Measurements from ENCODE around the gene STOX2.

Gene STOX2

DNA sequence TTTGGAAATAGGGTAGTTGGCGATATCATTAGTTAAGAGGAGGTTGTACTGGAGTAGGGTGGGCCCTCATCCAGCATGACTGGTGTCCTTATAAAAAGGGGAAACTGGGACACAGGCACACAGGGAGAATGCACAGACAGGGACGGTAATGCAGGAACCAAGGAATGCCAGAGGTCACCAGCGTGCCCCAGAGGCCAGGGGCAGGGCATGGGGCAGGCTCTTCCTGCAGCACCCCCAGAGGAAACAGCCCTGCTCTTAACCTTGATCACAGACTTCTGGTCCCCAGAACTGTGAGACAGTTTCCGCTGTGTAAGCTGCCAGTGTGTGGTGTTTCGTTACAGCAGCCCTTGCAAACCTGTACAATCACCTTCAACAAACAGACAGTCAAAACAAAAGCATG lies 15.9 kb upstream of the STOX2 start:
- no peak for DNase-seq

DNA sequence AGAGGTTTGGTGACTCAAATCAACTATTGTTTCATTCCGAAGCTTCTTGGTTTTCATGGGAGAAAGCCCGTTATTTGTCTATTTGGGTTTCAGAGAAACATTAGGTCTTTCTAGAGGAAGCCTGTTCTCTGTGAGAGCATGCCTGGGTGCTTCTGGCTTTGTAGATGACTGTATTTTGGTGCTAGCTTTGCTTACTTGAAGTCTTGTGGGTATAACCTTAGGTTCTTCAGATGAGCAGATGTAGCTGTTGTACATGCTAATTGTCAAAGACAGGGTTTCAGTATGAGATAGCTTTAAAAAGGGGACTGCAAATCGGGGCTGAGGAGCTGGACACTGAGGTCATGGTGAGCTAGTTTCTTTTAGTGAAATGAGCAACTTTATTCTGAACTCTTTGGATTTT lies 7.9 kb upstream of the STOX2 start:
- no peak for DNase-seq

DNA sequence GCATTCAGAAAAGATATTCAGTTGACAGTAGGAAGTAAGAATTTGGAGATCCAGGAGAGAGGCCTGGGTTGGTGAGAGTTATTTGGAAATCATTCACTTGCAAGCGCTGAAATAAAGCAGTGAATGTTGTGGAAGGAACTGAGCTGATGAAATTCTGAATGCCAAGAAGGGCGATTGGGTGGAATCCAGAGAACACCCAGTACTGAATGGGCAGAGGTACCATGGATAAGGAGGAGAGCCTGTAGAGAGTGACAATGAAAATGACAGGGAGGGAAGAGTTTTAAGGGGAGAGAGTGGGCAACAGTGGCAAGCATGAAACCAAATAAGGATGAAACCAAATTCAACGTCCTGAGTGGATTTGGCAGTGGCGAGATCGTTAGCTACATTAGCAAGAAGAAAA lies 6.7 kb upstream of the STOX2 start:
- no peak for DNase-seq

DNA sequence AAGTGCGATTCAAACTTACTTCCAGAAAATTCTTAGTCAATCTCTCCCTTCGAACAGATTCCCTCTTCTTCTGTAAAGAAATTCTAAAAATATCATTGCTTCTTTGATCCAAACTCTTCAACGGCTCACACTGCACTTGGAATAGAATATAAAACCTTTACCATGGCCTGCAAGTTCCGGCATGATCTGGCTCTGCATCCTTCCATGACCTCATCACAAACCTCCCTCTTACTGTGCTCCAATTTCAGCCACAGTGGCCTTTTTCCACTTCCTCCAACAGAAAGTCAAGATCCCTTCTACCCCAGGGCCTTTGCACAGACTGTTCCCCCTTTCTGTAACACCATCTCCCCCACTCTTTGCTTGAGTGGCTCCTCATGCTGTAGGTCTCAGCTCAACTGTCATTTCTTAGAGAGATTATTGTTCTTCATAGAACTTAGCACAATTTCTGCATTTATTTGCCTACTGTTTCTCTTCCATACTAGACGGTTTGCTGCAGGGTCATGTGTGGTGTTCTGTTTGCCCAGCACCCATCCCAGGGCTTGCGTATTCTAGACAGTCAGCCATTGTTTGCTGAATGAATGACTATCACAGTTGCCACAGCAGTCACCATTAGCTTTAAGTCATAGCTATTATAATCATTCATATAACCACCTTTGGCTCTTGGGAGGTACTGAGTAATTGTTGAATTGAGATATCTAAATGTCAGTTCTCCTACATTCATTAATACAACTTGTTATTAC lies 1.9 kb upstream of the STOX2 start:
- no peak for DNase-seq

DNA sequence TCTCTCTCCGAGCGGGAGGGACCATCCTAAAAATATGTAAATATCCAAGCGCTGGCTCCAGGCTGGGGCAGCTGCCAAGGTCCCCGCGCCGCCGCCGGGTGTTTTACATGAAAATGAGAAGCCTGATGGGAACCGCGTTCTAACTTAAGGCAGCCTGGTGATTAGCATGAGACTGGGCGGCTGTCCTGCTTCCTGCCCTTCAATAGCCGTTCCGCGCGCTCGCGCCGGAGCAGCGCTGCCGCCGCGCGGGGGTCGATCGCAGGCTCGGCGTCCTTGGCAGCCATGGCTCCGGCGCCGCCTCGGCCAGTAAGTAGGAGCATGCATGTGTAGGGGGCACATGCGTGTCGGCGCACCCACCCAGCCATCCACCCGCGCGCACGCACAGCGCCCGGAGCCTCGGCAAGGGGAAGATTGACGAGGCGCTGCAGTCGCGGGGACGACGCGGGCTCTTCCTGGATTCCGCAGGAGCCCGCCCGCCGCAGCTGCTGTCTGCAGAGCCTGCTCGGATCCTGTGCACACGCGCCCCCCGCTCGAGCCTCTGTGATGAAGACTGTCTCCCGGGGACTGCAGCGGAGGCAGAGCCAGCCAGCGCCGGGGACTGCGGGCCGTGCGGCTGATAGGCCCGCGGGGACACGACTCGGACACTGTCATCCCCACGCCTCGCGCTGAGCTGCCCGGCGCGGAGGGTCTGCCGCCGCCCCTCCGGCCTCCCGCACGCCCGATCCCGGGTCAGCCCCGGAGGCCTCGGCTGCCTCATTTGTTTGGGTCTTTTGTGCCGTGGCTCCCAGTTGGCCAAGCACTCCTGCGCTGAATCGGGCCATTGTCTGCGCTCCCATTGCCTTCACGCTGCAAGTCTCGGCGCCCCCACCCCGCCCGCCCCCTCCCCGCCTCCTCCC lies 734 bp downstream of the STOX2 start:
- peak in 1 of 2 experiments; percentile 31 for DNase-seq

DNA sequence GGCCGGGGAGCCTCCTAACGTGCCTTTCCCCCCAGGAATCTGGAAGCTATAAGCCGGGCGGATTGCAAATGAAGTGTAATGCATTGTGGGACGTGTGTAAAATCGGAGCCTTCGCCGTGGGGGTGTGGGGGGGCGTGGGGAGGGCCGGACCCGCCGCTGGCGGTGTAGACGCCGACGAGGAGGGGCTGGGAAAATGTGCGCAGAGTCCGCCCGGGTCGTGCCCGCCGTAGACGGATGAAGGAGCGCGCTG lies 1.3 kb downstream of the STOX2 start:
- DNase-seq, result no peak

DNA sequence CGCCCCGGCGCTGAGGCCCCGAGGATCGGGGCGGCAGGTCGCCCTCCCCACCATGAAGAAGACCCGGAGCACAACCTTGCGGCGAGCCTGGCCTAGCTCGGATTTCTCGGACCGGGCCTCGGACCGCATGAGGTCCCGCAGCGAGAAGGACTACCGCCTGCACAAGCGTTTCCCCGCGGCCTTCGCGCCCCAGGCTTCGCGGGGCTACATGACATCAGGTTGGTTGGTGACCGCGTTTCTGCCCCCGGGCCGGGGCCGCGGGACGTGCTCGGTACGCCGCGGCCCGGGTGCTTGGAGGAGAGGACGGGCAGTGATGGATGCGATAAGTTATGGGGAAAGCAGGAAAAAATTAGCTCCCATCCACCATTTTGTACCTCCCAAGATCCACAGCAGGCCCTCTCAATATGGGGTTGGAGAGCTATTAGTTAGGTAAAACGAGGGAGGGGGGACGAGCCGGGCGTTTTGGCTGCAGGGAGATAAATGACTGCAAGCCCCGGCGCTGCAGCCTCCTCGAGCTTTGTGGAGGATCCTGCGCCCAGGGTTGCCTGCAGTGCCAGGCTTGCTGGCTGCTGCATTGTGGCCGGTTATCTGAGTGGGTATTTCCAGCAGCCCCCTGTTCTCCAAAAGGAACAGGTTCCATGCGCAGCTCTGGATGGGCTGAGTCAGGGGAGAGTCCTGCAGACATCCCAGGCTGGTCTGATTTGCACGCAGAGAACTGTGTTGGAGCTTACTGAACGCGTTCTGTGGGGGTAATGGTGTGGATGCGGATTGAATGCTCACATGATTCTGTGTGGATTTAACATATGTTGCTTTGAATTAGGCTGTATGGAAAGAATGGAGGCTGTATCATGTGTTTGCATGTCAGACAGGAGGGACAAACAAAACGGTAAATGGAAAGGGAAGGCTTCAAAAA lies 1.9 kb downstream of the STOX2 start:
- DNase-seq, result peak; percentile 32 to 57

DNA sequence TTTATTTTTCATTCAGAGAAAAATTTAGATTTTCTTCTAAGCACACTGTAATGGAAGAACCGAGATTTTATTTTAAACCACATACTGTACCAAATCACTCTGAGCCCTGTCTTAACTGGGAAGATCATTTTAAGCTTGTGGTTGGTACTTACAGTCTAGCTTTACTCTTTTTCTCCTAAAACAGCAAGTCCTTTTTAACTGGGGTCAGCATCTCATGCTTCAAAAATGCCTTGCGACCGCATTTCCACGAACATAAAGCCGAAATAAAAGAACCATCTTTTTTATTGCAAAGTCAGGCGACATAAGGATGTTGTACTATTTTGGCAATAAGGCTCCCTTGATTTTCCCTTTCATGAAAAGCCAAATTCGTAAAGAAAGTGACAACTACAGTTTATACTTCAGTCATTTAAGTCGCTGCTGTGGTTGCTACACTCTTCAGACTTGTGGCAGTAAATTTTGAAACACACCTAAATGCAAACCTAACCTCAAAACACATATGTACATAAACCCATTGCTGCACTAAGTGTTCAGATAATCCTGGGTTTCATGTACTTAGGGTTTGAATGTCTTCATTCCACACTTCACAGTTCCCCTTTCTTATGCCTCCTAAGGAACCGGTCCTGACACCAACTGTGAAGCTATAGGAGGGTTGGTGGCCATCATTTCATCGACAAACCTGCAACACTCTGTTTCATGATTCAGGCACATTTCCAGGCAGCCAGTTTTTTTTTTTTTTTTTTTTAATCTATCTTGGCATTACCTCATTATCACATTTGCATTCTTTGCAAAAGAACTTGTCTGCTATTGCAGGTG lies 3.0 kb downstream of the STOX2 start:
- no peak for DNase-seq

DNA sequence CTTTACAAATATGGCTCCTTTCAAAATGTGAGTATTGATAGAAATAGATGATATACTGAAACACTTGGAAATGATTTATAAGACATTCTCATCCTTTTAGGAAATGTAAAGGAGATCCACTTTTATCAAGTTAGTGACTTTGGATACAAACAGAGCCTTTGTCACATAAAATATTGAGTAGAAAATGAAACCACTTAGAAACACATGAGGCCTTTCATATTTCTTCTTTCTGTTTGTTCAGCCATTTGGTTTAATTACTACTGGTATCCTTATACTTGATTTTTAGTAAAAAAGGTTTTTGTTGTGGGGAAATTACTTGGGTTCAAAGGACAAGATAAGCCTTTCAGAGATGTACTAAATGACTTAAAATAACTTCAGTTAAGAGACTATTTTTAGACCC lies 4.1 kb downstream of the STOX2 start:
- no peak for DNase-seq

DNA sequence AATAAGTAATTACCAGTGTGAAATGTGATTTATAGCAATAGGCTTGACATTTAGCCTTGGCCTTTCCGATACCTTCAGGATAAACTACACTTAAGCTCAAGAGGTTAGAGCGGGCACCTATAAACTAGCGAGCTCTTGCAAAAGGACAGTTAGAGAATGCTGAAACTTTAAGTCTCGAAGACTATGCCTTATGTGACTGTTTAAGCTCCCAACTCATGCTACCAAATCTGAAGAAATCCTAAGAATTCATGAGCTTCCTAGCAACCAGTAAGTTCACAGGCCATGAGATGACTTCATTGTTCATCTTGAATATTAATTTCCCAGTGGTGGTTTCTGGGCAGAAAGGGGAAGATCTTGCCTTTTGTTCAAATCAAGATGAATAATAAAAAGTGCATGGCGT lies 4.7 kb downstream of the STOX2 start:
- no peak for DNase-seq

DNA sequence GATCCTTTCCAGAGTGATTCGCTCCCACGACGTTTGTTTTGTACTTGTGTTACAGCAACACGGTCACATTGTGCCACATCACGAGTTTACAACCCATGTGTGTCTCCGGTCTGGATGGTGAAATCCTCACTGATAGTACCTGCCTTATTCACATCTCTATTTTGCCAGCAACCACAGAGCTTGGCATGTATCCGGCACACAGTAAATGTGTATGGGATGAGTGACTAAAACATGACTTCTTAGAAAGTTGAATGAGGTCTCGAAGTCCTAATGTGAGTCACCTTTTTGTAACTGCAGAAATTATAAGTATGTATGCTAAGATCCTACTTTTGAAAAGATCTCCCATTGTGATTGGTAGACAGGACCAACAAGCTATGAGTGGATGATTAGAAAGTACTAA lies 7.5 kb downstream of the STOX2 start:
- DNase-seq, result no peak

DNA sequence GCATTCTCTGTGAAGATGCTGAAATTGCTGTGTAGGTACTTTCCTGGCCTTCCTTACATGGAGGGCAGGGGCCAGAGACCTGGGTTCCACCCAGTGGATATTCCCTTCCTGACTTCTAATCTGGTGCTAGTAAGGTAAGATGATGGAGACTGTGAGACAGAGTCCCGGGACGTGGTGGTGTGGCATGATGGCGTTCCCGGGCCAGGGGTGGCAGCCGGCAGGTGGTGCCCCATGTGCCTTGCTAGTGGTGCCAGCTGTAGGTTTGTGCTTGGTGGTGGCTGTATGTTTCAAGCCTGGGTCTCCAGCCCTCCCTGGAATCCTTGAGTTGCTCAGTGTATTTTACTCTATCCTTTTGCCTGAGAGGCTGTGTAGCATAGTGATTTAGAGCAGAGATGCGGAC lies 10.9 kb downstream of the STOX2 start:
- no peak for DNase-seq

DNA sequence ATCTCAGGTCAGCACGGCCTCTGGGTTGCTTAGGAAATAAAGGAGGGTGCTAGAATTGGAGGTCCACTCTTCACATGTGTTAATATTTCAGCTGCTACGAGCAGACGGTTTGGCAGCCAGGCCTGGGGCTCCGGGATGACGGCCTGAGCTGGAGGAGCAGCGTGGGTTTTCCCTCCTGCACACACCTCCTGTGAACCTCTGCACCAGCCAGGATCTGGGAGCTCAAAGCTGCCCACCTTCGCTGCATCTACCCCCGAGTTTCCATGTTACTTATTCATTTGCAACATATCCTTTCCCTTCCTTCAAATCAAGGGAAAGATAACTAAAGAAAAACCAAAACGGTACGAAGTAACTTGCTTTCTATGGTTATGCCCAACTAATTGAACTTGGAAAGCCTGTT lies 13.6 kb downstream of the STOX2 start:
- DNase-seq, result no peak

DNA sequence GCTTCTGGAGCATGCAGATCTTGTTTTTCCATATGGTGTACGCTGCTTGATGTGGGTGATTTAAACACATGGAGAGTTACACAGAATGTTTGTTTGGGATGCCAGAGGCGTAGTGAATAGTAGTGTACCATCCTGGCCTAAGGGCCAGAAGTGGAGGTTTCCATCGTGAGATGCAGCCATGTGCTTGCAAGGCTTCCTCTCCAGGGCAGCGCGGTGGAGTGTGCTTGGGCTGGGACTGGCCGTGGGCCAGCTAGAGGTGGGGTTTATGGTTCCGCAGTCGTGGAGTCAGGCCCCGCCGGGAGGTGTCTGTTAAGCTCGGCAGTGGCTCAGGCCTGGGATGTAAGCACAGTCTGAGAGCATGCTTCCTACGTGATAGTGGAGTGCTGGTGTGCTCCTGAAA lies 14.0 kb downstream of the STOX2 start:
- no peak for DNase-seq

DNA sequence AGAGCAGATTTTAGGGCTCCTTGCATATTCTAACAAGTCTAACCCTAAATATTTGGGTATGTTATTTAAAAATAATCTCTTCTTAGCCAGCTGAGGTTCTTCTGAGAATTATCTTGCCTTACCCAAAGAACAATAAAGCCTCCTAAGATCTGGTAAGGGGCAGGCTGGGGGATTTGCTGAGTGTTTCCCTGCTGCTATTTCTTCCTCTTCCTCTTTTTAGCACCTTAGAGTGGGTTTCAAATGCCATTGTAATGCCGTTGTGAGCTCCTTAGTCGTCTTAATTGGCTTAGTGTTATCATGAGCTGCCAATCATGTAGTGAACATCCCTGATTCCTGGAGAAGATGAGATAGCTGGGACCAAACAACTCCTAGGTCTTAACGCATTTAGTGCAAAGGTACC lies 15.4 kb downstream of the STOX2 start:
- peak; percentile 48 to 71 for DNase-seq

DNA sequence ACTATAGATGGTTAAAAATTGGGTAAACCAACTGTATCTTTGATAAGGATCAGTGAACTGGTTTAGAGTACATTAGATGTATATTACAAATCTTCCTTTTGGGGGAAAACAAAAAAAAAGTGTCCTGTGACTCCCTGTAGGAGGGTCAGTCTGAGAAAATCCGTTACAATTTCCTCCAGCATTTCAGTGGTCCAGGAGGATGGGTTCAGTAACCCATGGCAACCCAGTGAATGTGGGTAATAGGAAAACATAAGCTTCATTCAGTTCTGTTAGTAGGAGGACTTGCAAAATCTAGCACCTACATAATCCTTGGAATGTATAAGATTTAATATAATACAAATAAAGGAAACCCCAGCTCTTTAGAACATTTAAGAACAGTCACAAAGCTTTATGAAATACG lies 16.2 kb downstream of the STOX2 start:
- DNase-seq, result no peak

DNA sequence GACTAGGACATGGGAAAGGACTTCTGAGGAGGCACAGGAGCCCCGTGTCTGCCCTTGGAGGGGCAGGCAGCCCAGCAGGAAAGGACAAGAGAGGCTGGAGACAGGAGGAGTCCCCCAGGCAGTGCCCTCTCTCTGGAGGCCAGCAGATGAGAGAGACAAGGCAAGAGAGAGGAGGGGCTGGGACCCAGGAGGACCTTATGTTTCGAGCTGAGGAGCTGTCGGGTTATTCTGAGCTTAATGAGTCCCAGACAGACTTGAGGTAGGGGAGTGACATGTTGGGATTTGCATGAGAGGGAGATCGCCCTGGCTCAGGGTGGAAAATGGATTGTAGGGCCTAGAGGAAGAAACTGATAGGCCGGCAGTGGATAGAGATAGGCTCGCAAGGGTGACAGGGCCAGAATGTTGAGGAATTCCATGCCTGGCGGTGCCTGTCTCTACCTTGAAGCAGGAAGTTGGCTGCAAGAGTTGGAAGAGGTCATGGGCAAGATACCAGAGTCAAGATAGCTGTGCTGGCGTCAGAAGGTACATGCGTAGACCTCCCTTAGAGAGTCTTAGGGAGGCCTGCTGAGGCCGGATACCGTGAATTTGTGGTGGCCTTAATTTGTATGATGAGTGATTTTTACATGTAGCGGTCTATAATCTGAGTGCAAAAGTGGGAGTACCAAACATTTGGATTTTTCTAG lies 19.4 kb downstream of the STOX2 start:
- DNase-seq, result no peak

DNA sequence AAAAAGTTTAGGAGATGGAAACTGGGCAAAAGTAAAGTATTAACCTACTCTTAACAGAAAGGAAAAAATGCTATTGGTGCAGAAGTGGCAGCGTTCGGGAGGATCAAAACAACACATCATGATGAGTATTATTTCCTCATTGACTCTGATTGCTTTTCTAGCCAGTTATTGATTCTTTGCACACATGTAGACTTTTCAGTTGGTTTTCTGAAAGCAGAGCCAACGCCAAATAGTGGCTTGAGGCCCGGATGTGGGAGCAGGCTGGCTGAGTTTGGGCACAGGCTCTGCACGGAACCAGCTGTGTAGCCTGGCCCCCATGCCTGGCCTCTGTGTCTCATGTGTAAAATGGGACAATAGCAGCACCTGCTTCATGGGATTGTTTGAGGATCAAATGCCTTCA lies 21.8 kb downstream of the STOX2 start:
- no peak for DNase-seq

DNA sequence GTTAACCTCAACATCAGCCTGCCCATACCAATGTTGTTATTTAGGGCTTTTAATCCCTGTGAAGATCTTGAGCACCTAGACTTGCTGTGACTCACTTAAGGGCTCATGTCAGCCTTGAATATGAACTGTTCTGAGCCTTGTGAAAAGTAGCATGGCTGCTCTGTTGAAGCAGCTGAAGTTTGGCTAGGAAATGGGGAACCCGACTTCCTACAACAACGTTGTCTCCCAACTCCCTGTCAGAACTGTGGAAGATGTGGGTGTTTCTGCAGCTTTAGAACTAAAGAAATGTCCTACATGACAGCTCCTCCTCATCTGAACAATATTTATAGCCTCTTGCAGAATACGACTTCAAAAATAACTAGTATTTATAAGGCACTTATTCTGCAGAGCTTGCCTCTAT lies 27.5 kb downstream of the STOX2 start:
- DNase-seq, result no peak

DNA sequence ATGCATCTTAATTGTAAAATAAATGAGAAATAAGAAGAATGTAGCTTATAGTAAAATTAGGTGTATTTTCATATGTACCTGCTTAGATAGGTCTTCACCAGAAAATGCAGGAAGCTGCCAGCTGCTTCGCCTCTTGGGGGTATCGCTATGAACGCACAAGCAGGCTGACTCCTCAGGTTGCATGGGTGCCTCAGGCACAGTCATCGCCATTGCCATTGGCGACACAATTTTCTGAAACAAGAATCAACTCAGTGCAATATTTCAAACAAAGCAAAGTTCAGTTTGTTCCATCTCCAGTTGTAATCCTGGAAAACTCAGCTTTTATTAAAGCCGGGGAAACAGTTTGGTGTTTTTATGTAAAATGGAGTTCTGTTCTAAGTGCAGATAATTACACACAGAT lies 29.7 kb downstream of the STOX2 start:
- no peak for DNase-seq

DNA sequence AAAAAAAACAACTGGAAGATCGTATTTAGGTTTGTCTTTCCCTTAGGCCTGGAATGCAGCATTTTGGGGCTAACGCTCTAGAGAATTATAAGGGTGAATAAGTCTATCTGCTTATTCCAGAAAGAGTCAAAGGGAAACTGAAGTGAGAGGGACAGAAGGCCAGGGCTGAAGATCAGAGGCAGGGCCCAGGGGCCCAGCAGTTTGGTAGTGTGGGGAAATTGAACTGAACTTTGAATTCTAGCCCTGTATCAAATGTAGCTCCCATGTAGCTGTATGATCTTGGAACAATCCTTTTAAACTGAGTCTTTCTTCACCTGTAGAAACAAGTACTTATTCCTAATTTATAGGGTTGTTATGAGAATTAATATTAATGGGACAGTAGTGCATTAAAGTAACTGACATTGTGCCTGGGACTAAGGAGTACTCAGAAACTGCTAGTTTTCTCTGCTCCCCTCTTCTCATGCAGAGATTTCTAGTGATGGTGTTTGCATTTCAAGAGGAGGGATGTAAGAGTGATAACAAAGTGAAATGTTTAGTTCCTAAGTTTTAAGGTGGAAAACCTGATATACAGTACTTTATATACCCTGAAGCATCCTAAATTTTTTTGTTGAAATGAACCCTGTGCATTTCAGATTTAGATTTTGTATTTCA lies 30.4 kb downstream of the STOX2 start:
- no peak for DNase-seq

DNA sequence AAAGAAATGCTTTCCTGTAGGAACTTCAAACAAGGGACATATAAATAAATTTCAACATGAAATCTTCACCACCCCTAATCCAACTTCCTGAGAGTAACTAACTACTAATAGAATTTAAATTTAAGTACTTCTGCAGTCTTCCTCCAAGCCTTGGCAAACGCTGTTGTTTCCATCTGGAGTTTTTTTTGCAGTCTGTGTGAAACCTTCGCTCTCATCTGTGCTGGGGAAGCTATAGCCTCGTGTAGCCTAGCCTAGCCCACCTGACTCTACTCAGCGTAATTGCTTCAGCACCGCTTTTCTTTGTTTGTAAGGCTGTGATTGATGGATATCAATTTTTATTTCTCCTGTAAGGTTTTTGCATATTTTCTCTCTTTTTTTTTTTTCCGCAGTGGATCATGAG lies 30.9 kb downstream of the STOX2 start:
- no peak for DNase-seq
